Mucosa of rectum (tissue), 2 donors: ENCODE data around the gene SIPA1L3.

Source experiments
- H3K27ac ChIP-seq, 2 donors: one replicate each; pipeline ENCODE4 v1.7.0; 2013; ENCODE audit warnings: inconsistent platforms in 2 of 2, low read depth in 2 of 2, low read length in 2 of 2
- H3K27me3 ChIP-seq, 2 donors: one replicate each; pipeline ENCODE4 v1.7.0; 2013; ENCODE audit warnings: low read length in 2 of 2; ENCODE audit not compliant: control insufficient read depth in 2 of 2, insufficient read depth in 2 of 2
- H3K36me3 ChIP-seq, 2 donors: one replicate each; pipeline ENCODE4 v1.7.0; 2013; ENCODE audit warnings: low read length in 2 of 2; ENCODE audit not compliant: control insufficient read depth in 2 of 2, insufficient read depth in 2 of 2
- H3K4me1 ChIP-seq, 2 donors: one replicate each; pipeline ENCODE4 v1.7.0; 2013; ENCODE audit warnings: low read length in 2 of 2, mild to moderate bottlenecking in 1 of 2; ENCODE audit not compliant: control insufficient read depth in 2 of 2, insufficient read depth in 2 of 2
- H3K4me3 ChIP-seq, 2 donors: one replicate each; pipeline ENCODE4 v1.7.0; 2013; ENCODE audit warnings: low read length in 2 of 2
- H3K9ac ChIP-seq, 2 donors: one replicate each; pipeline ENCODE4 v1.7.0; 2013; ENCODE audit warnings: low read length in 2 of 2, low read depth in 1 of 2, mild to moderate bottlenecking in 1 of 2
- H3K9me3 ChIP-seq, 2 donors: one replicate each; pipeline ENCODE4 v1.7.0; 2013; ENCODE audit warnings: low read length in 2 of 2; ENCODE audit not compliant: control insufficient read depth in 2 of 2
- donor health status: healthy.
- donor health status: Normal muscosa, but diverticular disease.

SIPA1L3 gene

DNA sequence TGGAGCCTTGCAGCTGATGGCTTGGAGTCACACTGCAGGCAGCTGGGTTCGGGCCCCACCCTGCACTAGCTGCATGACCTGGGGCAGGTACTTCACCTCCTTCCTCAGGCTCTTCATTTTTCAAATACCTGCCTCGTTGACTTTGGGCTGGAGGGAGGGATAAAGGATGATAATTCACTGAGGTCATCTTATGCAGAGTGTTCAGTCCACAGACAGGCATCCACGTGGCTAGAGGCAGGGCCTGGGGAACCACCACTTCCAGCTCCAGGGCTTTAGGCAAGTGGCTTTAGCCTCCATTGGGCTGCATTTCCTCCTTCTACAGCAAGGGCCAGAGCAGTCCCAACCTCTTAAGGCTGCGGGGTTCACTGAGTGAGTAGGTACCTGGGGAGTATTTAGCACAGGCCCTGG, 84.8 kb downstream of the SIPA1L3 start:
- H3K4me1 ChIP-seq, result peaks cover 12 to 16% of the 10 kb centered on the region in 2 donors
- H3K9me3 ChIP-seq, result no peaks in the 10 kb centered on the region
- peaks cover 0 to 3% of the 10 kb centered on the region in 2 donors for H3K36me3 ChIP-seq
- H3K27ac ChIP-seq, result no peak overlapping the region
- no peaks in the 10 kb centered on the region for H3K27me3 ChIP-seq
- H3K9ac ChIP-seq, result no peak overlapping the region
- no peak overlapping the region for H3K4me3 ChIP-seq

DNA sequence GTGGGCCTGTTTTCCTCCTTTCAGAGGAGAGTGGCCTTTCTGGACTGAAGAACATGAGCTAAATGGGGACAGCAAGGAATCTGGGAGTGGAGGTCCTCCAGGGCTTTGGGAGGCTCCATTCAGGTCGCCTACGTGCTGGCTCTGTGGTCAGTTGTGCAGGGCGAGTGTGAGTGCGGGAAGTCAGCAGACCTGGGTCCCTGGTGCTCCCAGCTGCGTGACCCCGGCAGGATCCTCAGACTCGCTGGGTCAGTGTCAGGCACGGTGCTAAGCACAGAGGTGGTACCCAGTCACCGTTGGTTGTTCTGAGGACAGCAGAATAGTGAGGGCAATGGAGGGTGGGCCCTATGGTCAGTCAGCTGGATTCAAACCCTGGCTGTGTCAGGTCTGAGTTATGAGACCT, 85.8 kb downstream of the SIPA1L3 start:
- Histone ChIP-seq H3K4me3 (no peak overlapping the region), H3K9ac (no peak overlapping the region), H3K9me3 (no peaks in the 10 kb centered on the region), H3K36me3 (peaks cover 0 to 3% of the 10 kb centered on the region in 2 donors), H3K27ac (no peak overlapping the region), H3K4me1 (peaks cover 8 to 11% of the 10 kb centered on the region in 2 donors), H3K27me3 (no peaks in the 10 kb centered on the region)

GRCh38 chr19:37994823-37995130, 87.8 kb downstream of the SIPA1L3 start:
- Histone ChIP-seq H3K4me1 (peaks cover 0 to 3% of the 10 kb centered on the region in 2 donors), H3K9ac (no peak overlapping the region), H3K4me3 (no peak overlapping the region), H3K9me3 (no peaks in the 10 kb centered on the region), H3K36me3 (peaks cover 0 to 3% of the 10 kb centered on the region in 2 donors), H3K27ac (no peak overlapping the region), H3K27me3 (no peaks in the 10 kb centered on the region)

DNA sequence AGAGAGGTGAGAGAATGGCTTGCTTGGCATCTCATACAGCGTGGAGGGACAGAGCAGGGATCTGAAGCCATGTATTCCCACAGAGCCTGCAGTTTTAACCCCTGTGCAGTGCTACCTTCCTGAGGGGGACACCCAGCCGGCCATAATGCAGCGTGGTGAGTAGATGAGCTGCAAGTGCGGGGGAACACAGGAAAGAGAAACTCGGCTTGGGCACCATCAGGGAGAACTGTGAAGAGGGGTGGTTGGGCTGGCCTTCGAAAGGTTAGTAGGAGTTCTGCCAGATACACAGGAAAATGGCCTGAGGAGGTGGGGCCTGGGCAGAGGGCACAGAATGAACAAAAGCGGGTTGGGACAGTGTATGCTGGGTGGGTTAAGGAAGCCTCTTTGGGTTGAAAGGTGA, 88.3 kb downstream of the SIPA1L3 start:
- peaks cover 0 to 3% of the 10 kb centered on the region in 2 donors for H3K4me1 ChIP-seq
- no peaks in the 10 kb centered on the region for H3K27me3 ChIP-seq
- H3K9me3 ChIP-seq, result no peaks in the 10 kb centered on the region
- H3K36me3 ChIP-seq, result peaks cover 0 to 3% of the 10 kb centered on the region in 2 donors
- no peak overlapping the region for H3K27ac ChIP-seq
- H3K4me3 ChIP-seq, result no peak overlapping the region
- no peak overlapping the region for H3K9ac ChIP-seq

- Histone ChIP-seq H3K9me3 (no peaks in the 10 kb centered on the region), H3K4me3 (no peak overlapping the region), H3K27me3 (no peaks in the 10 kb centered on the region), H3K36me3 (peaks cover 0 to 3% of the 10 kb centered on the region in 2 donors), H3K27ac (no peak overlapping the region), H3K4me1 (peaks cover 0 to 2% of the 10 kb centered on the region in 2 donors), H3K9ac (no peak overlapping the region)
These were observed 90.9 kb downstream of the SIPA1L3 start for GRCh38 chr19:37997911-37998344.

DNA sequence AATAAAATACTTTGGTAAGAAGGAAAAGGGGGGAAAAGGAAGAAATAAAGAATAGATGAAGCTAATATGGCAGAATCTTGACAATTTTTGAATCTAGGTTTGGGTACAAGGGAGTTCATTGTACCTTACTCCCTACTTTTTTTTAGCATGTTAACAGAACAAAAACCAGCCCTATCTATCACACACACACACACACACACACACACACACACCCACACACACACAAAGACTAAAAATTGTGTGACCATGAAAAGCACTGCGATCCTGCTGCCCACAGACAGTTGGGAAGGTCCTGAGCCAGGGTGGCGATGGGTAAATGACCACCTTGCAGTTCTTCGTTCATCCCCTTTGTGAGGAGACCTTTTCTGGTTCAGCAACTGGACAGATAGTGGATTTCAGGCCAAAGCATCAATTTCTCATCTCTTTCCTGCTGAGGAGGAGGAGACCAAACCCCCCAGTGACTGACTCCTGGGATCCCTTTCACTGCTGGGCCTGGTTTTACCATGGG, 91.8 kb downstream of the SIPA1L3 start:
- Histone ChIP-seq H3K4me1 (peaks cover 0 to 6% of the 10 kb centered on the region in 2 donors), H3K4me3 (no peak overlapping the region), H3K27ac (no peak overlapping the region), H3K27me3 (no peaks in the 10 kb centered on the region), H3K9me3 (no peaks in the 10 kb centered on the region), H3K36me3 (peaks cover 0 to 3% of the 10 kb centered on the region in 2 donors), H3K9ac (no peak overlapping the region)

DNA sequence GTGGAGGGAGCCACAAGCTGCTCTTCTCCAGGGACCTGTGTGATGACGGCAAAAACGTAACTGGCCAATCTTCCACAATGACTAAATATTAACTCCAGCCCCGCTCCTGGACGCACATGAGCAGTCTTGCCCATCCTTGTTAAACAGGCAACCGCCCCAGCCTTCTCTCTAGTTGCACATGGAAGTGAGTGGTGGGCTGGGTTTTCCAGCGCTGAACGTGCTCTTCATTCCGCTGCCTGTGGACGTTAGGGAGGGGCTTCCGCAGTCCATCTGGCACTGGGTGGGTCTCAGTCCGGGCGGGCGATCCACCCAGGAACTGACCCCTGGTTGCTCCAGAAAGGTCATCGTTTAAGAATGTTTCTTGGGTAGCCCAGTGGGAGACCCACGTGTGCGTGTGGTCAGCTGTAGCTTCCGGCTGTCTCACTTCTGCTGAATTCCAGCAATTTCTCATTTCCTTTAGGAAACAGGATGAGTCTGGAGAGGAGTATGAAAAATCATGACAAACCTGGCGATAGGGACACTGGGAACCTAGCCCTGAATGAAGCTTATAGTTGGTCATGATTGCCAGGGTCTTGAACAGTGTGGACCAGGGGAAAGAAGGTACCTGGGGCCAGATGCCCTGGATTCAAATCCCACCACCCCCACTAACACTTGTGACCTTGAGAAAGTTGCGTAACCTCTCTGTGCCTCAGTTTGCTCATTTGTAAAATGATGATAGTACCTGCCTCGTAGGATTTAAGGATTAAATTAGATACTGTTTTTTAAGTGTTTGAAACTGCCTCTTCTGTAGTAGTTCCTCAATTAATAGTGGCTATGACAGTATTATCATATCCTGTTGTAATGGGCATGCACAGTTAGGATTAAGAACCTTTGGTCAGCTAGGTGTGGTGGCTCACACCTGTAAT, 92.6 kb downstream of the SIPA1L3 start:
- Histone ChIP-seq H3K9ac (no peak overlapping the region), H3K27me3 (no peaks in the 10 kb centered on the region), H3K4me3 (no peak overlapping the region), H3K36me3 (peaks cover 0 to 3% of the 10 kb centered on the region in 2 donors), H3K27ac (no peak overlapping the region), H3K4me1 (peaks cover 0 to 7% of the 10 kb centered on the region in 2 donors), H3K9me3 (no peaks in the 10 kb centered on the region)

DNA sequence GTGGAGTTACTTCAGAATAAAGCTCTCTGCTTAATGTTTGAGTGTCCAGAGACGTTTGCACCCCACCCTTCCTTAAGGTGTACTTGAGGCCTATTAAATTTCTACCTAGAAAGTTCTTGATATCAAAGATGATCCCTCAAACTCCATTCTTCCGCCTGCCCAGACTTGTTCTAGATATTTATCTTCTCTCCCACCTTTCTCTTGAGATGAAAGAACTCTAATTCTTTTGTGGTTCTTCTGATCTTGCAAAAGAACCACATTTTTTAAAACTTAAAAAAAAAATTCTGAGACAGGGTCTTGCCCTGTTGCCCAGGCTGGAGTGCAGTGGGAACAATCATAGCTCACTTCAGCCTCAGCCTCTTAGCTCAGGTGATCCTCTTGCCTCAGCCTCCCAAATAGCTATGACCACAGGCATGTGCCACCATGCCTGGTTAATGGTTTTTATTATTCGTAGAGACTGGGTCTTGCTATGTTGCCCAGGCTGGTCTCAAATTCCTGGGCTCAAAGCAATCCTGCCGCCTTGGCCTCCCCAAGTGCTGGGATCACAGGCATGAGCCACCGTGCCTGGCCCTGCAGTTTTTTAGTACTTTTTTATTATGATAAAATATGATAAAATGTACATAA, 94.3 kb downstream of the SIPA1L3 start:
- no peaks in the 10 kb centered on the region for H3K36me3 ChIP-seq
- H3K9me3 ChIP-seq, result no peaks in the 10 kb centered on the region
- H3K27me3 ChIP-seq, result no peaks in the 10 kb centered on the region
- peaks cover 0 to 10% of the 10 kb centered on the region in 2 donors for H3K4me1 ChIP-seq
- H3K27ac ChIP-seq, result no peak overlapping the region
- H3K9ac ChIP-seq, result no peak overlapping the region
- H3K4me3 ChIP-seq, result no peak overlapping the region

GRCh38 chr19:38003438-38004185, 96.6 kb downstream of the SIPA1L3 start:
- Histone ChIP-seq H3K9me3 (no peaks in the 10 kb centered on the region), H3K9ac (peak overlapping the region; percentile 60 to 68), H3K4me3 (peak overlapping the region; percentile 51 to 74), H3K36me3 (peaks cover under 1 to 1% of the 10 kb centered on the region in 2 donors), H3K27me3 (no peaks in the 10 kb centered on the region), H3K27ac (peak overlapping the region; percentile 46 to 70), H3K4me1 (peaks cover 0 to 10% of the 10 kb centered on the region in 2 donors)

DNA sequence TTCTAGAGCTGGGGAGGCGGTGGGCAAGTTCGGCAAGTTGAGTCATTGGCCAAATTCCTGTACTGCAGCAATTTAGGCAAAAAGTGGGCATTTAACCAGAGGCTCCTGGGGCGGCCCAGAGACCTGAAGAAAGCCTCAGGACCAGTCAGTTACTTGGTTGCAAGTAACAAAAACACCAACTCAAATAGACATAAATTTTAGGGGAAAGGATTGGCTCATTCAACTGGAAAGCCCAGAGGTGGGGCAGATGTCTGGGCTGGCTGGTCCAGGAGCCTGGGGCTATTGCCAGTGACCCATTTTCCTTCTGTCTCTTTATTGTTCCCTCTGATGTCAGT, 97.1 kb downstream of the SIPA1L3 start:
- H3K36me3 ChIP-seq, result peaks cover 3% of the 10 kb centered on the region in 2 donors
- no peaks in the 10 kb centered on the region for H3K9me3 ChIP-seq
- H3K27me3 ChIP-seq, result no peaks in the 10 kb centered on the region
- H3K27ac ChIP-seq, result peak overlapping the region; percentile 46 to 70
- H3K9ac ChIP-seq, result no peak overlapping the region
- H3K4me1 ChIP-seq, result peaks cover 0 to 10% of the 10 kb centered on the region in 2 donors
- peak overlapping the region; percentile 60 to 74 for H3K4me3 ChIP-seq
